Caco-2 (cell line): ENCODE measurements around the gene CYP11A1. TPM values are rescaled to one million over a fixed set of nuclear protein-coding genes. Genes with fewer than 3 reads are reported as not detected.

Source experiments
- BruUV-seq: library from RNA; stranded (reverse); fragments of 400-500 nt; replicated peaks from 2 replicates; lab custom pipeline; 2021; lab: Mats Ljungman, UMichigan
- CTCF ChIA-PET: fragments of 300-600 bp; sonication (Branson Sonifier 250); formaldehyde crosslinking; loops from one replicate; lab custom pipeline; 2022; ENCODE audit warnings: antibody characterized with exemption; lab: Charles Lee
- POLR2A ChIA-PET: fragments of 300-600 bp; sonication (Branson Sonifier 250); formaldehyde crosslinking; loops from one replicate; lab custom pipeline; 2022; ENCODE audit warnings: antibody characterized with exemption; lab: Charles Lee
- DNase-seq, 2 experiments: peaks; one replicate each; pipeline versions ENCODE4 v3.0.0 to v3.0.0-alpha.2; 2020 to 2022
- H3K27me3 ChIP-seq: replicated peaks from 2 replicates; pipeline ENCODE4 v1.6.0; 2011; ENCODE audit warnings: low read length; ENCODE audit not compliant: control insufficient read depth, insufficient read depth
- H3K36me3 ChIP-seq: 2 replicates; pipeline ENCODE4 v1.5.1; 2011; ENCODE audit warnings: low read length; ENCODE audit not compliant: control insufficient read depth, insufficient read depth
- H3K4me1 ChIP-seq: fragments of 250-450 bp; sonication (Bioruptor Pico); 2 replicates; pipeline ENCODE4 v1.5.1; 2020; ENCODE audit warnings: mild to moderate bottlenecking
- H3K4me3 ChIP-seq: 2 replicates; pipeline ENCODE4 v1.5.1; 2011; ENCODE audit warnings: low read depth, mild to moderate bottlenecking, control low read depth, low read length
- H3K9me3 ChIP-seq: fragments of 250-450 bp; sonication (Bioruptor Pico); 2 replicates; pipeline ENCODE4 v1.5.1; 2020; ENCODE audit warnings: mild to moderate bottlenecking, moderate library complexity
- H3K27ac Mint-ChIP-seq: one replicate; pipeline ENCODE4 v1.8.0; 2022; ENCODE audit warnings: mixed read lengths; ENCODE audit not compliant: unreplicated experiment
- H3K27me3 Mint-ChIP-seq: one replicate; pipeline ENCODE4 v1.8.0; 2022; ENCODE audit warnings: mixed read lengths; ENCODE audit not compliant: insufficient read depth, unreplicated experiment
- H3K36me3 Mint-ChIP-seq: one replicate; pipeline ENCODE4 v1.8.0; 2022; ENCODE audit warnings: mild to moderate bottlenecking, mixed read lengths; ENCODE audit not compliant: insufficient read depth, unreplicated experiment
- H3K4me1 Mint-ChIP-seq: one replicate; pipeline ENCODE4 v1.8.0; 2022; ENCODE audit warnings: low read depth, mixed read lengths; ENCODE audit not compliant: unreplicated experiment
- H3K4me3 Mint-ChIP-seq: one replicate; pipeline ENCODE4 v1.8.0; 2022; ENCODE audit warnings: mild to moderate bottlenecking, moderate library complexity, mixed read lengths; ENCODE audit not compliant: unreplicated experiment
- H3K9me3 Mint-ChIP-seq: one replicate; pipeline ENCODE4 v1.8.0; 2022; ENCODE audit warnings: mixed read lengths; ENCODE audit not compliant: unreplicated experiment
- intact Hi-C: fragments of 100-400 bp; cut with micrococcal nuclease; formaldehyde crosslinking; loops from one replicate; pipeline ENCODE4 v1.10.0; 2022; ENCODE audit not compliant: unreplicated experiment
- total RNA-seq: library from RNA; stranded (reverse); gene quantifications from 2 replicates; pipeline ENCODE4 v1.2.3, GENCODE V29; 2022
- TF ChIP-seq, protein P1 (sequence below), 2 experiments: fragments of 200-600 bp in 1 of 2; IDR thresholded peaks; 1 replicate in 1 of 2; 2 replicates in 1 of 2; pipeline versions ENCODE4 v1.5.1 to v1.8.0; 2011 to 2022; ENCODE audit warnings: antibody characterized with exemption in 1 of 2, control low read depth in 1 of 2, inconsistent platforms in 1 of 2, low read depth in 1 of 2, low read length in 1 of 2, mild to moderate bottlenecking in 1 of 2, moderate library complexity in 1 of 2; ENCODE audit not compliant: insufficient read depth in 1 of 2, severe bottlenecking in 1 of 2, unreplicated experiment in 1 of 2

CYP11A1 gene
- total RNA-seq, 1 experiment from 2014 or later, result not detected

DNA sequence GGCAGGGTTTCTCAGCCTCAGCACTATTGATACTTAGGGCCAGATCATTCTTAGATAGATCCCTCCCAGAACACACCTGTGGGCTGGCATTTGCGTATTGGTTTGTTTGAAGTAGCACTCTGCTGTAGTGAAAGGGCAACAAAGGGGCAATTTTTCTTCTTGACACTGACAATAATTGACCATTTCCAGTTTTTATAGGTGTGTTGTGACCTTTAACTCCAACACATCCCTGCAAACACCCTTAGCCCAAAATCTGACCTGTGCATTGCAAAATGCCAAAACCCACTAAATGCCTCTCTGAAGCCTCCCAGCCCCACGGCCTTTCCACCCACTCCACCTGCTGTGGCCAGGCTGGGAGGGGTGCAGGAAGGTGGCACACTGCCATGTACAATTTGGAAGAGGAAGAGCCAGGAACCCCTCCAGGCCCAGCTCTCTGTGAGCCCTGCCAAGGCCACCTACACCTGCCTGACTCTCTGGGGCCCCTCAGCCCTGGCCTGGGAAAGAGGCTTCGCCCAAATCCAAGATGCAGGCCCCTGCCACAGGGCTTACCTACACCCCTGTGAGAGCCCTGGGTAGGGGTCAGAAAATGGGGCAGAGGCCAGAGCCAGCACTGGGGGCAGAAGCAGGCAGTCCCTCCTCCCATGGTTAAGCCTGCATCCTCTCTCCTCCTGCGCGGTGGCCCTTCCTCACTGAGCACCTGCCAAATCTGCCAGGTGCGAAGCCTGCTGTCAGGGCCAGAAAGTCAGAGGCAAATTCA, 9.6 kb upstream of the CYP11A1 start:
- H3K36me3 ChIP-seq, result no peaks in the 10 kb centered on the region
- no peaks in the 10 kb centered on the region for H3K27me3 Mint-ChIP-seq
- H3K27ac Mint-ChIP-seq, result no peak overlapping the region
- intact Hi-C loops, result no loop called here
- no peaks in the 10 kb centered on the region for H3K36me3 Mint-ChIP-seq
- no TSS peak for BruUV-seq
- CTCF ChIA-PET, result no interaction called here
- no peak for DNase-seq
- H3K9me3 Mint-ChIP-seq, result no peaks in the 10 kb centered on the region
- no peak overlapping the region for H3K4me3 ChIP-seq
- no peaks in the 10 kb centered on the region for H3K9me3 ChIP-seq
- no peaks in the 10 kb centered on the region for H3K4me1 Mint-ChIP-seq
- peaks cover 9% of the 10 kb centered on the region for H3K4me1 ChIP-seq
- TF ChIP-seq, protein P1, sequence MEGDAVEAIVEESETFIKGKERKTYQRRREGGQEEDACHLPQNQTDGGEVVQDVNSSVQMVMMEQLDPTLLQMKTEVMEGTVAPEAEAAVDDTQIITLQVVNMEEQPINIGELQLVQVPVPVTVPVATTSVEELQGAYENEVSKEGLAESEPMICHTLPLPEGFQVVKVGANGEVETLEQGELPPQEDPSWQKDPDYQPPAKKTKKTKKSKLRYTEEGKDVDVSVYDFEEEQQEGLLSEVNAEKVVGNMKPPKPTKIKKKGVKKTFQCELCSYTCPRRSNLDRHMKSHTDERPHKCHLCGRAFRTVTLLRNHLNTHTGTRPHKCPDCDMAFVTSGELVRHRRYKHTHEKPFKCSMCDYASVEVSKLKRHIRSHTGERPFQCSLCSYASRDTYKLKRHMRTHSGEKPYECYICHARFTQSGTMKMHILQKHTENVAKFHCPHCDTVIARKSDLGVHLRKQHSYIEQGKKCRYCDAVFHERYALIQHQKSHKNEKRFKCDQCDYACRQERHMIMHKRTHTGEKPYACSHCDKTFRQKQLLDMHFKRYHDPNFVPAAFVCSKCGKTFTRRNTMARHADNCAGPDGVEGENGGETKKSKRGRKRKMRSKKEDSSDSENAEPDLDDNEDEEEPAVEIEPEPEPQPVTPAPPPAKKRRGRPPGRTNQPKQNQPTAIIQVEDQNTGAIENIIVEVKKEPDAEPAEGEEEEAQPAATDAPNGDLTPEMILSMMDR (IDR thresholded peaks at IDR 0.05; ENCODE audit: insufficient read depth in 1 of 2, low read depth in 1 of 2, low read length in 1 of 2, severe bottlenecking in 1 of 2, unreplicated experiment in 1 of 2), result no peak
- no peaks in the 10 kb centered on the region for H3K27me3 ChIP-seq
- POLR2A ChIA-PET, result no interaction called here
- H3K4me3 Mint-ChIP-seq, result no peak overlapping the region

DNA sequence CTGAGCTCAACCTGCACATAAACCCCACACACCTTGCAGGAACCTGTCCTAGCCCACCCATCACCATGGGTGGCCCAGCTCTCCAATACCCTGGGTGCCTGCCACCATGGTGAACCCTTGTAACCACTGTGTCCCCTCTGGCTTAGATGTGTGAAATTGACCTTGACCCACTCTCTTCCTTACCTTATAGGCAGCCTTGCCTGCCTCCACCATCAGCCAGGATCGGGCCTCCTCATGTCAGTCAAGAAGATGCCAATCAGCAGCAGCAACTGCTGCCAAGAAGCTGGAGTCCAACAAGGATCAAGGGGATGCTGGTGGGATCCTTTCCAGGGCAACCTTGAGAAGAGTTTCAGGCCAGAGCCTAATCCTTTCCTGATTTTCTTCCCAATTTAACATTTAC, 8.8 kb upstream of the CYP11A1 start:
- Mint-ChIP-seq H3K4me3 (no peak overlapping the region), H3K27me3 (no peaks in the 10 kb centered on the region), H3K36me3 (no peaks in the 10 kb centered on the region), H3K9me3 (no peaks in the 10 kb centered on the region), H3K4me1 (no peaks in the 10 kb centered on the region), H3K27ac (no peak overlapping the region)
- no peaks in the 10 kb centered on the region for H3K36me3 ChIP-seq
- intact Hi-C loops, result no loop called here
- ChIA-PET POLR2A (no interaction called here), CTCF (interaction anchor here (0.6 to 0.8 kb wide), 3 partner anchors 13 to 104 kb away, joined by 3 to 4 read pairs (median 3); no protein-coding TSS in a partner anchor)
- DNase-seq, result peak in 1 of 2 experiments; percentile 30
- no peaks in the 10 kb centered on the region for H3K9me3 ChIP-seq
- TF ChIP-seq, protein P1 (IDR thresholded peaks at IDR 0.05; ENCODE audit: insufficient read depth in 1 of 2, low read depth in 1 of 2, low read length in 1 of 2, severe bottlenecking in 1 of 2, unreplicated experiment in 1 of 2), result no peak
- no peaks in the 10 kb centered on the region for H3K27me3 ChIP-seq
- peaks cover 9% of the 10 kb centered on the region for H3K4me1 ChIP-seq
- BruUV-seq, result no TSS peak
- no peak overlapping the region for H3K4me3 ChIP-seq

DNA sequence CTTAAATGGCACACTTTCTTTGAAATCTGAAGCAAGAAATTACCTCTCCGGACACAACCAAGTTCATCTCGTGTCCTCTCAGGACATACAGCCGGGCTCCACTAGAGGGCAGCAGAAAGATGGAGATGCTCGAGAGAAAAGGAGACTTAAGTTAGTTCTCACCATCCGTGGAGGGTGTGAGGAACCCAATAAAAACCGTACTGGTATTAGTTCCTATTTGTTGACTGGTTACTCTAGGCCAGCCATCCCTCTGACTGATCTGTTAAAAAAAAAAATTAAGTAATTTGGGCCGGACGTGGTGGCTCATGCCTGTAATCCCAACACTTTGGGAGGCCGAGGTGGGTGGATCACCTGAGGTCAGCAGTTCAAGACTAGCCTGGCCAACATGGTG, 7.9 kb upstream of the CYP11A1 start:
- no peaks in the 10 kb centered on the region for H3K36me3 ChIP-seq
- TF ChIP-seq, protein P1 (IDR thresholded peaks at IDR 0.05; ENCODE audit: insufficient read depth in 1 of 2, low read depth in 1 of 2, low read length in 1 of 2, severe bottlenecking in 1 of 2, unreplicated experiment in 1 of 2), result peak; percentile 69 to 80
- no peak overlapping the region for H3K27ac Mint-ChIP-seq
- peak; percentile 84 for DNase-seq
- H3K4me3 Mint-ChIP-seq, result peak overlapping the region; percentile 77
- H3K4me3 ChIP-seq, result no peak overlapping the region
- ChIA-PET CTCF (interaction anchor here (0.8 to 1.4 kb wide), 4 partner anchors 21 to 114 kb away, joined by 3 to 9 read pairs (median 6); no protein-coding TSS in a partner anchor), POLR2A (no interaction called here)
- H3K9me3 Mint-ChIP-seq, result no peaks in the 10 kb centered on the region
- no peaks in the 10 kb centered on the region for H3K36me3 Mint-ChIP-seq
- BruUV-seq, result no TSS peak
- H3K4me1 ChIP-seq, result peaks cover 9% of the 10 kb centered on the region
- H3K27me3 Mint-ChIP-seq, result peaks cover 4% of the 10 kb centered on the region
- no peaks in the 10 kb centered on the region for H3K9me3 ChIP-seq
- no peaks in the 10 kb centered on the region for H3K4me1 Mint-ChIP-seq
- intact Hi-C loops, result loop anchor here (1.0 to 2.0 kb wide), 3 partner anchors 64 to 394 kb away; no protein-coding TSS in a partner anchor
- H3K27me3 ChIP-seq, result no peaks in the 10 kb centered on the region
